H7 (cell line): ENCODE results near the gene NMNAT3. TPM values are rescaled to one million over a fixed set of nuclear protein-coding genes. Genes with fewer than 3 reads are reported as not detected.

Experiments used
- DNase-seq: peaks from one replicate; pipeline ENCODE4 v3.0.0; 2012
- H3K27me3 ChIP-seq: 2 replicates; pipeline ENCODE4 v1.6.0; 2011; ENCODE audit warnings: mild to moderate bottlenecking, low read length; ENCODE audit not compliant: control insufficient read depth, insufficient read depth
- H3K36me3 ChIP-seq: replicated peaks from 2 replicates; pipeline ENCODE4 v1.5.1; 2011; ENCODE audit warnings: low read length; ENCODE audit not compliant: control insufficient read depth, insufficient read depth
- H3K4me3 ChIP-seq: 2 replicates; pipeline ENCODE4 v1.5.1; 2011; ENCODE audit warnings: low read depth, mild to moderate bottlenecking, control low read depth, low read length, moderate library complexity; ENCODE audit not compliant: insufficient read depth
- total RNA-seq: library from RNA; depleted of rRNA; stranded (reverse); fragments of >200 nt; shearing (Covaris generic); gene quantifications from 2 replicates; pipeline ENCODE4 v1.2.3, GENCODE V29; 2014

The NMNAT3 gene
- total RNA-seq, 1 experiment from 2014 or later = 4.7 TPM

DNA sequence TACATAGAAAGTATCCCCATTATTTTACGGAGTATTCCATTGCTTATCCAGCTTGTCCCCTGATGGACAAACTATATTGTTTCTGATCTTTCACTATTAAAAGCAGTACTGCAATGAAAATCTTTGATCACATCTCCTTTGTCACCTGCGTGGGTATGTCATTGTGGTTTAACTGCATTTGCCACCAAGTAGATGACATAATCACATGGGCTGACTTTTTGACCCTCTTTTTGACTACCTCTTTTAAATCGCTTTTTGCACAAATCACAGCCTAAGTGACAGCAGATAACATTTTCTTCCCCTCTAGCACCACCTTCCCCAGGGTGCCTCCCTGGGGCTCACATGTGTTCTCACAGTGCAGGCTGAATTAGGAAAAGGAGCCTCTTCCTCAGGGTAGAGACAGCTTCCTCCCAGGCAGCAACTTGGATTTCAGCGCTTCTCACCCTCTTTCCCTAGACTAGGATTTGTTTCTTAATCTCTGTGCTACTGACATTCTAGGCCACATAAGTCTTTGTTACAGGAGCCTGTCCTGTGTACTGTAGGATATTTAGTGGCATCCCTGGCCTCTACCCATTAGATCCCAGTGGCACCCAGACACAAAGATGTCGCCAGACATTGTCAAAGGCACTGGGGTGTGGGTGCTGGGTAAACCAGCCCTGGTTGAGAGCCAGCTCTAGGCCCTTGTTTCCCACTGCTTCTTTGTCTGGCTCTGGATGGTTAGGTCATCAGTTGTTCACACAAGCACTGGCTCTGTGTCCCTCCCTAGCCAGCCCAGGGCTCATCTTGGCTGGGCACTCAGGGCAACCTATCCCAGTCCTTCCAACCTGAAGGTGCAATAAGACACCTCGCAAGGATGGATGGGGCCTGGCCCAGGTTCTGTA, 136.9 kb downstream of the NMNAT3 start:
- no peak overlapping the region for H3K4me3 ChIP-seq
- no peaks in the 10 kb centered on the region for H3K36me3 ChIP-seq
- peak; percentile 35 for DNase-seq
- peaks cover 12% of the 10 kb centered on the region; the same call in 1 of the 2 replicates for H3K27me3 ChIP-seq

DNA sequence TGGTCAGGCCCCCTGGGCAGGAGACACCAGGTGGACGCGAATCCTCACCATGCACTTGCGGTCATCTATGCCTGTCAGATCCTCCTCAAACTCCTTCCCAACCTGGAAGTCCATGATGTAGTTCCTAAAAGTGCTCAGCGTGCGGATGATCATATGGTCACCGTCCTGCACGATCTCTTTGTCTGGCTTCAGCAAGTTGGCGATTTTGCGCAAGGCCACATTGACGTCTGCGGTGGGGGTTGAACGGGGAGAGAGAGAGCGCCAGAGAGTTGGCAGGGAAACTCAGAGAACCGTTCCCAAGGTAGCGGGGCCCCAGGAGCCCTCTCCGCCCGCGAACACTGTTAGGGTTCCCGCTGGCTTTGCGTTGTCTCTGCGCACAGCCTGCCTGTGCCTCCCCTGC, 139.0 kb downstream of the NMNAT3 start:
- Histone ChIP-seq H3K27me3 (peaks cover 12% of the 10 kb centered on the region; the same call in 1 of the 2 replicates), H3K36me3 (no peaks in the 10 kb centered on the region), H3K4me3 (peak overlapping the region; percentile 51)
- DNase-seq = peak; percentile 67

DNA sequence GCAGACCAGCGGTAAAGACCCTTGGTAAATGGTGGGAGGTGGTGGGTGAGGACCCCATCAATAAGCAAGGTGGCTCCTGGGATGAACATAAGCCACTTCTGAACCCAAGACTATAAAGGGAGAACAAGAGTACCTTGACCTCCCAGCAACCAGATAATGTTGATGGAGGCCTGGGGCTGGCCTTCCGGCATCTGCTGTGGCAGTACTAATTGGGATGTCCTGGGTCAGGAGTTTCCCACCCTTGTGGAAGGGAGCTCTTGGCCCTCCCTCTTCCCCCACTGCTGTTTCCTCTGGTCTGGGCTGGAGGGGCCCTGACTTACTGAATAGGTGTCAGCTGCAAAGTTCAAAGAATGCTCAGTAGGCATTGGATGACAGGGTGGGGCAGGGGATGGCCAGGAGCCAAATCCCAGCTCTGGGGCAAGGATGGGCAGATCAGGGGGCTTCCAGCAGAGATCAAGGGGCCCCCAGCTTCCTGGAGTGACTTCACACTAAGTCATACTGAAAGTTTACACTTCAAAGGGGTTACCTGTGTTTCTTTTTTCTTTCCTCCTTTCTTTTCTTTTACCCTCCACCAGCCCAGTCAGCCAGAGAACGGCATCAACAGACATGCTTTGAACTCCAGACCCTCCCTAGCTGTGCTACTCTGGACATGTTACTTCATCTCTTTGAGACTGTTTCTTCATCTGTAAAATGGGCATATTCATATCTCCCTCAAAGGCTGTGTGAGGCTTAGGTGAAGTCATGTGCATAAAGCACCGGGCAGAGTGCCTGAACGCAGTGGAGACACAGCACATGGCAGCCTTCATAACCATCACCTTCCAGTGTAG, 139.8 kb downstream of the NMNAT3 start:
- DNase-seq = no peak
- Histone ChIP-seq H3K36me3 (no peaks in the 10 kb centered on the region), H3K27me3 (peaks cover 12% of the 10 kb centered on the region; the same call in 1 of the 2 replicates), H3K4me3 (no peak overlapping the region)

DNA sequence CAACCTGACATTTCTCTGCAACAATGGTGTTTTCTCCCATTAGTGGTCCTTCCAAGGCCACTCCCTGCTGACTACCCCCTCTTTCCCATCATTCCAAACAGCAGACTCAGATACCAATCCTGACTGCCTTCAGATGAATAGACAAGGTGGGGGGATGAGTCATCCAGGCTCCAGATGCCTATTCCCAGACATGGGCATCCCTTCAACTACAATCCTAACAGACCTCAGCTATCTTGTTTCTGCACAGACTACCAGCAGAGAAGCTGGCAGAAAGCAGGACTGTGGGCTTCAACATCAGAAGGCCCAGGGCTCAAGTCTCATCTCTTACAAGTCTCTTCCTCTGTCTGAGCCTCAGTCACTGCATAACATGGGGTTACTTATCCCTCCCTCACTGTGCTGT, 140.4 kb downstream of the NMNAT3 start:
- Histone ChIP-seq H3K4me3 (no peak overlapping the region), H3K36me3 (no peaks in the 10 kb centered on the region), H3K27me3 (peaks cover 12% of the 10 kb centered on the region; the same call in 1 of the 2 replicates)
- no peak for DNase-seq

GRCh38 chr3:139534992-139535879, 142.5 kb downstream of the NMNAT3 start:
- peak; percentile 47 for DNase-seq
- Histone ChIP-seq H3K36me3 (no peaks in the 10 kb centered on the region), H3K4me3 (no peak overlapping the region), H3K27me3 (peaks cover 9% of the 10 kb centered on the region; the same call in 1 of the 2 replicates)

GRCh38 chr3:139534455-139534812, 143.3 kb downstream of the NMNAT3 start:
- DNase-seq = no peak
- Histone ChIP-seq H3K27me3 (peaks cover 9% of the 10 kb centered on the region; the same call in 1 of the 2 replicates), H3K4me3 (no peak overlapping the region), H3K36me3 (no peaks in the 10 kb centered on the region)

GRCh38 chr3:139533781-139534454, 143.9 kb downstream of the NMNAT3 start:
- Histone ChIP-seq H3K36me3 (no peaks in the 10 kb centered on the region), H3K27me3 (peaks cover 7% of the 10 kb centered on the region; the same call in 1 of the 2 replicates), H3K4me3 (no peak overlapping the region)
- DNase-seq = no peak

DNA sequence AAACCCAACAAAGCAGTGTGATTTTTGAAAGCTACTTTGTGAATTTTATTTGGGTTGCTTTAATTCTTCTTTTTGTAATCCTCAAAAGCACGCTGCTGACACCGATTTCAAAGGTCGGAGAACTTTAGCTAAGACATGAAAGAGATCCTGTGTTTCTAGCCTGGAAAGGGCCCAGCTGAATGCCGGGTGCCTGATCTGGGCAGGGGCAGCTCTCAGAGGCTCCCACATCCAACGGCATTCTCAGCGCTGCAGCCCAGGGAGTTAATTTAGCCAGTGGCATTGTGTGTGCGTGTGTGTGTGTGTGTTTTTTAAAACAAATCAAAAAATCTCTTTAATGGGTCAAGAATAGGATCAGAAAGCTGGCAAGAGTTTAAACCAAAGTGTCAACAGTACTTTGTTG, 144.8 kb downstream of the NMNAT3 start:
- Histone ChIP-seq H3K4me3 (no peak overlapping the region), H3K27me3 (no peaks in the 10 kb centered on the region), H3K36me3 (no peaks in the 10 kb centered on the region)
- no peak for DNase-seq

DNA sequence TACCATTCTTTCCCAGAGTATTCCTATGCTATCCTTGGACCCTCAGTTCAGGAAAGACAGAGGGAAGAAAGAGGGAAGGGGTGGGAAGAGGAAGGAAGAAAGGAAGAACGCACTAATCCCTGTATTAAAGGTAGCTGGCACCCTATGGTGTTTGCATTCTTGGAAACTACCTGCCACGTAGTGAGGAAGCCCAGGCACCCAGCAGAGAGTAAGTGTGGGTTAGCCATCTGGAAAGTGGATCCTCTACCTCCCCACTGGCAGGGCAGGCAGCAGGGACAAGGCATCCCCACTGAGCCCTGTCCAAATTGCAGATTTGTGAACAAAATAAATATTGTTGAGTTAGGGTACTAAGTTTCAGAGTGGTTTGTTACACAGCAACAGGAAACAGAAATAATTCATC, 147.1 kb downstream of the NMNAT3 start:
- Histone ChIP-seq H3K27me3 (no peaks in the 10 kb centered on the region), H3K4me3 (no peak overlapping the region), H3K36me3 (no peaks in the 10 kb centered on the region; the same call in 1 of the 2 replicates)
- no peak for DNase-seq

DNA sequence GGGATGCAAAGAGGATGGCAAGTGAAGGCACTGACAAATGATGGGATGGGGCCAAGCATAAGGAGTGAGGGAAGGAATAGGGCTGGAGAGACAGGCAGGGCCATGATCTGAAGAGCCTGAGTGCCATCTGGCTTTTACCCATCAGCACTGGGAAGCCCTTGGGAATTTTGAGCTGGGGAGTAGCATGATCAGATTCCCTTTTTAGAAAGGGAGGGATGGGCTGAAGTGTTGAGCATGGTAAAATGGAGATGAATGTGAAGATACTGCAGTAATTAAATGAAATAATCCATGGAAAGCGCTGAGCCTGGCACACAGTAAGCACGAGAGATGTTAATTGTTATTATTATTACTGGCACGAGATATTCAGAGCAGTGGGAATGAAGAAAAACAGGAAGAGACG, 148.1 kb downstream of the NMNAT3 start:
- Histone ChIP-seq H3K27me3 (no peaks in the 10 kb centered on the region), H3K36me3 (no peaks in the 10 kb centered on the region; the same call in 1 of the 2 replicates), H3K4me3 (no peak overlapping the region)
- no peak for DNase-seq

- H3K4me3 ChIP-seq = no peak overlapping the region
- H3K36me3 ChIP-seq = no peaks in the 10 kb centered on the region; the same call in 1 of the 2 replicates
- H3K27me3 ChIP-seq = peaks cover 3% of the 10 kb centered on the region; the same call in 1 of the 2 replicates
- DNase-seq = no peak
Observed at GRCh38 chr3:139528924-139529323, 148.8 kb downstream of the NMNAT3 start.

DNA sequence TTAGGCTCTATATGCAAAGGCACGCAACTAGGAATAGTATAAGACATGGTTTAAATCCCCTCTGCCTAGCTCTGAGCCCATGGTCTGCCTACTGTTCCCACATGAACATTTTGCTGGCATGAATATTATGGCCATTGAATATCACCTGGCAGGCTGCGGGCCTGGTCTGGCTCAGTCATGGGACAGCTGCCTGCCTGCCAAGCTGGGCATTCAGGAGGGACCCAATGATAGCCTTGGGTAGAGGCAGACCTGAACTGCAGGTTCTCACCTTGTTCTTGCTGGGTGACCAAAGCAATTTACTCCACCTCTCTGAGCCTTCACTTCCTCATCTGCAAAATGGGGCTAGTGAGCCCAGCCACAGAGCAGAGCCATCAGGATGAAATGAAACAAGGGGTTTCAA, 149.5 kb downstream of the NMNAT3 start:
- Histone ChIP-seq H3K36me3 (no peaks in the 10 kb centered on the region; the same call in 1 of the 2 replicates), H3K27me3 (peaks cover 3% of the 10 kb centered on the region; the same call in 1 of the 2 replicates), H3K4me3 (no peak overlapping the region)
- DNase-seq = no peak

DNA sequence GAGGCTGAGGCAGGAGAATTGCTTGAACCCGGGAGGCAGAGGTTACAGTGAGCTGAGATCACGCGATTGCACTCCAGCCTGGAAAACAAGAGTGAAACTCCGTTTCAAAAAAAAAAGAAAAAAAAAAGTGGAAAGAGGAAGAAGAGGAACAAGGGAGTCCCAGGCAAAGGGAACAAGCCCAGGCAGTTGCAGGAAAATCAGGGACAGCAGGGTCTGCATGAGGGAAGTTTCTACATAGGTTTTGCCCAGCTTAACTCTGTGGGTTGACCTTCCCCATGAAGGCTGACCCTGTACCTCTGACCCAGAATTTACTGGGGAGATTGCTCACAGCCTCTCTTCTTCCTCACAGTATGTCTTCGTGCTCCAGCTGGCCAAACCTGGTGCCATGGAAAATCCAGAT, 150.5 kb downstream of the NMNAT3 start:
- no peak for DNase-seq

More for the DNA sequence above, 150.5 kb downstream of the NMNAT3 start:
- Histone ChIP-seq H3K27me3 (peaks cover 3% of the 10 kb centered on the region; the same call in 1 of the 2 replicates), H3K4me3 (no peak overlapping the region), H3K36me3 (no peaks in the 10 kb centered on the region; the same call in 1 of the 2 replicates)
